H1 (cell line): ENCODE results near the gene C5orf58. TPM values are rescaled to one million over a fixed set of nuclear protein-coding genes. Genes with fewer than 3 reads are reported as not detected.

Experiments used
- CTCF ChIA-PET: fragments of 300-600 bp; sonication (Branson Sonifier 250); formaldehyde crosslinking; loops from one replicate; lab custom pipeline; 2021; ENCODE audit not compliant: partially characterized antibody; lab: Charles Lee
- POLR2A ChIA-PET: fragments of 300-600 bp; sonication (Branson Sonifier 250); formaldehyde crosslinking; loops from one replicate; lab custom pipeline; 2021; ENCODE audit warnings: inconsistent platforms; ENCODE audit not compliant: partially characterized antibody; lab: Charles Lee
- DNase-seq, 2 experiments: peaks; one replicate each; pipeline versions ENCODE4 v3.0.0 to v3.0.0-alpha.2; 2010 to 2022; ENCODE audit warnings: low spot score in 2 of 2, low read depth in 1 of 2, mixed read lengths in 1 of 2
- FAIRE-seq: peaks from 2 replicates; lab custom pipeline; 2011; peaks lifted over from hg19 to GRCh38; lab: Jason Lieb, UNC
- H2AFZ ChIP-seq: 2 replicates; pipeline ENCODE4 v1.8.1; 2012; ENCODE audit warnings: low read length, inconsistent platforms
- H2AK5ac ChIP-seq: 2 replicates; pipeline ENCODE4 v1.6.1; 2013; ENCODE audit warnings: low read depth, low read length
- H2BK120ac ChIP-seq: replicated peaks from 2 replicates; pipeline ENCODE3; 2013; ENCODE audit warnings: low read depth, low read length, inconsistent platforms
- H2BK12ac ChIP-seq: 2 replicates; pipeline ENCODE4 v1.6.1; 2013; ENCODE audit warnings: low read depth, low read length
- H2BK15ac ChIP-seq: 2 replicates; pipeline ENCODE4 v1.6.1; 2013; ENCODE audit warnings: low read length
- H2BK20ac ChIP-seq: 2 replicates; pipeline ENCODE4 v1.6.1; 2013; ENCODE audit warnings: low read length
- H2BK5ac ChIP-seq: 2 replicates; pipeline ENCODE4 v1.6.1; 2013; ENCODE audit warnings: low read depth, low read length
- H3K14ac ChIP-seq: 2 replicates; pipeline ENCODE4 v1.6.1; 2013; ENCODE audit warnings: inconsistent platforms; ENCODE audit not compliant: insufficient read length
- H3K18ac ChIP-seq: 2 replicates; pipeline ENCODE4 v1.6.1; 2013; ENCODE audit warnings: low read length; ENCODE audit errors: extremely low read depth
- H3K23ac ChIP-seq: 2 replicates; pipeline ENCODE4 v1.6.1; 2013; ENCODE audit warnings: inconsistent platforms; ENCODE audit not compliant: insufficient read length
- H3K23me2 ChIP-seq: 2 replicates; pipeline ENCODE4 v1.6.1; 2013; ENCODE audit warnings: low read depth, low read length
- H3K27ac ChIP-seq: 2 replicates; pipeline ENCODE4 v1.6.1; 2011; ENCODE audit warnings: low read depth, low read length, inconsistent platforms
- H3K27me3 ChIP-seq, 4 experiments: replicated peaks in 1 of 4; 1 replicate in 1 of 4; 2 replicates in 3 of 4; pipeline versions ENCODE4 v1.6.1 to v1.8.1; 2011 to 2013; ENCODE audit warnings: low read length in 3 of 4, mild to moderate bottlenecking in 3 of 4, inconsistent platforms in 2 of 4, mixed read lengths in 2 of 4, moderate library complexity in 1 of 4; ENCODE audit not compliant: control insufficient read depth in 3 of 4, insufficient read depth in 3 of 4; ENCODE audit errors: extremely low read depth in 1 of 4
- H3K36me3 ChIP-seq, 4 experiments: 2 replicates each; pipeline versions ENCODE4 v1.6.1 to v1.8.1; 2011 to 2013; ENCODE audit warnings: mild to moderate bottlenecking in 4 of 4, low read length in 3 of 4, moderate library complexity in 2 of 4, control low read depth in 1 of 4, inconsistent platforms in 1 of 4; ENCODE audit not compliant: insufficient read depth in 4 of 4, control insufficient read depth in 2 of 4
- H3K4ac ChIP-seq: replicated peaks from 2 replicates; pipeline ENCODE3; 2013; ENCODE audit warnings: low read length, low read depth, mixed read lengths, inconsistent platforms; ENCODE audit not compliant: insufficient read length
- H3K4me1 ChIP-seq, 4 experiments: replicated peaks in 1 of 4; 1 replicate in 1 of 4; 2 replicates in 3 of 4; pipeline versions ENCODE4 v1.6.1 to v1.8.1; 2011 to 2013; ENCODE audit warnings: low read length in 3 of 4, inconsistent platforms in 2 of 4, mixed read lengths in 1 of 4; ENCODE audit not compliant: insufficient read depth in 4 of 4, control insufficient read depth in 3 of 4
- H3K4me2 ChIP-seq, 2 experiments: 2 replicates each; pipeline versions ENCODE4 v1.6.1 to v1.8.1; 2011 to 2013; ENCODE audit warnings: low read depth in 2 of 2, low read length in 2 of 2, control low read depth in 1 of 2, inconsistent platforms in 1 of 2, mild to moderate bottlenecking in 1 of 2; ENCODE audit not compliant: insufficient read depth in 1 of 2
- H3K4me3 ChIP-seq, 4 experiments: fragments of 200-600, 300-600 bp in 1 of 4; sonication (generic), shearing (Covaris generic), sonication (Bioruptor Twin) in 1 of 4; 2 replicates each; pipeline versions ENCODE4 v1.5.1 to v1.8.1; 2011 to 2016; ENCODE audit warnings: low read length in 4 of 4, low read depth in 3 of 4, control low read depth in 2 of 4, inconsistent platforms in 2 of 4, mild to moderate bottlenecking in 2 of 4, mixed read lengths in 1 of 4, moderate library complexity in 1 of 4; ENCODE audit not compliant: insufficient read depth in 2 of 4; ENCODE audit errors: extremely low read depth in 1 of 4
- H3K56ac ChIP-seq: replicated peaks from 2 replicates; pipeline ENCODE3; 2013; ENCODE audit warnings: low read depth, mild to moderate bottlenecking, mixed read lengths, low read length, inconsistent platforms; ENCODE audit not compliant: insufficient read length
- H3K79me1 ChIP-seq: 2 replicates; pipeline ENCODE4 v1.6.1; 2013; ENCODE audit warnings: low read depth, low read length, control low read depth
- H3K79me2 ChIP-seq, 2 experiments: 2 replicates each; pipeline versions ENCODE4 v1.6.1 to v1.8.1; 2012 to 2013; ENCODE audit warnings: low read length in 2 of 2, mild to moderate bottlenecking in 2 of 2, inconsistent platforms in 1 of 2; ENCODE audit not compliant: insufficient read depth in 2 of 2, control insufficient read depth in 1 of 2
- H3K9ac ChIP-seq, 4 experiments: replicated peaks in 1 of 4; 1 replicate in 1 of 4; 2 replicates in 3 of 4; pipeline versions ENCODE4 v1.6.1 to v1.8.1; 2011 to 2013; ENCODE audit warnings: low read depth in 3 of 4, low read length in 3 of 4, control low read depth in 2 of 4, mild to moderate bottlenecking in 2 of 4, moderate library complexity in 2 of 4, inconsistent platforms in 1 of 4; ENCODE audit errors: extremely low read depth in 1 of 4
- H3K9me3 ChIP-seq, 2 experiments: 2 replicates each; pipeline versions ENCODE4 v1.6.1 to v1.8.1; 2012 to 2013; ENCODE audit warnings: mild to moderate bottlenecking in 2 of 2, moderate library complexity in 2 of 2, control low read depth in 1 of 2, inconsistent platforms in 1 of 2, low read depth in 1 of 2, low read length in 1 of 2, mixed read lengths in 1 of 2; ENCODE audit not compliant: insufficient read depth in 2 of 2
- H4K20me1 ChIP-seq, 2 experiments: replicated peaks in 1 of 2; 2 replicates each; pipeline versions ENCODE3 to v1.8.1; 2011 to 2013; ENCODE audit warnings: inconsistent platforms in 2 of 2, low read length in 2 of 2, mild to moderate bottlenecking in 1 of 2; ENCODE audit not compliant: insufficient read depth in 2 of 2, control insufficient read depth in 1 of 2
- H4K5ac ChIP-seq: 2 replicates; pipeline ENCODE4 v1.6.1; 2013; ENCODE audit warnings: low read length, low read depth, mixed read lengths, inconsistent platforms; ENCODE audit not compliant: insufficient read length
- H4K8ac ChIP-seq: 2 replicates; pipeline ENCODE4 v1.8.0; 2013; ENCODE audit warnings: mild to moderate bottlenecking, moderate library complexity, low read length, inconsistent platforms; ENCODE audit not compliant: insufficient read depth; ENCODE audit errors: extremely low read depth
- H4K91ac ChIP-seq: replicated peaks from 2 replicates; pipeline ENCODE3; 2013; ENCODE audit warnings: low read length, mixed read lengths, inconsistent platforms; ENCODE audit not compliant: insufficient read length
- BRCA1 ChIP-seq: IDR thresholded peaks from 2 replicates; pipeline ENCODE4 v1.6.1; 2012; ENCODE audit warnings: low read depth, low read length, improper control_type of control experiment
- CEBPB ChIP-seq: IDR thresholded peaks from 2 replicates; pipeline ENCODE4 v1.6.1; 2012; ENCODE audit warnings: low read depth, low read length
- WGBS, 2 experiments: shearing (Covaris generic) in 1 of 2; methylation state at CpG; one replicate each; pipeline versions ENCODE4 v1.1.6 to v1.1.7; 2013 to 2015; ENCODE audit warnings: low lambda C conversion rate in 2 of 2, mixed read lengths in 2 of 2, inconsistent platforms in 1 of 2, low coverage in 1 of 2, missing lambda C conversion rate in 1 of 2; ENCODE audit not compliant: insufficient replicate concordance in 2 of 2, insufficient coverage in 1 of 2, insufficient read length in 1 of 2; ENCODE audit errors: extremely low coverage in 1 of 2, missing lambda C conversion rate in 1 of 2; 5-methylcytosine and 5-hydroxymethylcytosine counted together
- polyA plus RNA-seq, 7 experiments: library from polyadenylated mRNA; depleted of rRNA in 3 of 7; stranded (reverse) in 5 of 7; unstranded in 2 of 7; fragments of >200 nt in 5 of 7; fragments of 200-250 nt in 2 of 7; gene quantifications; 1 replicate in 5 of 7; 2 replicates in 1 of 7; 4 replicates in 1 of 7; pipeline versions ENCODE4 v1.2.1 to v1.2.3, GENCODE V29; 2011 to 2013; ENCODE audit warnings: missing spikeins in 2 of 7, mixed read lengths in 2 of 7
- total RNA-seq: library from RNA; stranded (reverse); fragmentation: NEBNext Ultra II Directional; extraction: Animal tissue kit (Norgen Biotek cat#: 25700); gene quantifications from 2 replicates; pipeline ENCODE4 v1.2.1, GENCODE V29; 2021

C5orf58 gene
- total and polyA plus RNA-seq, 2 of the 8 experiments (the other 6 are each of a cell fraction or from before 2014, with no cell fraction given), result 0.24 to 1.6 TPM

DNA sequence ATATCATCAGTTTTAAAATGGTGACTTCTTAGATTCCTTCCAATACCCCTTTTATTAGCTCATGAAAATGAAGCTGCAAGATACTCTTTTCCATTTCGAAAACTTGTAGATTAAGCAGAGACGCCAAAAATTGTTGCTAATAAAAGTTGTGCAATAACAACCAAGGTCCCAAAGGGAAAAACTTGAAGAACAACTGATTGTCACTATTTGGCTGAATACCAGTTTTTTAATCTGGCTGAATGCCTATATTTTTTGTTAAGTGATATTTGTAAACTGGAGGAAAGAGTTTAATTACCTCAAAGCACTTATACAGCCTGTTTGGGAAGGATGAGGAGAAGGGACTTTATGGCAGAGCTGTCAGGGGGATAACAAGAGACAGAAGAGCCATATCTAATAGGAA, 14.6 kb downstream of the C5orf58 start:
- no peak overlapping the region for H2BK12ac ChIP-seq

More for the DNA sequence above, 14.6 kb downstream of the C5orf58 start:
- 96% methylated on average over 2 of the region's 2 CpGs; no CpG with 5 or more reads in 1 of the 2 experiments for WGBS, 2 experiments
- H2BK20ac ChIP-seq, result no peak overlapping the region
- no peak overlapping the region for H3K4me2 ChIP-seq
- TF ChIP-seq CEBPB (0 out of 2 replicates have a peak, but pooled peaks have one; percentile 33), BRCA1 (no peak)
- H4K20me1 ChIP-seq, result no peaks in the 10 kb centered on the region
- FAIRE-seq (no peak), DNase-seq (no peak)
- H3K79me2 ChIP-seq, result no peaks in the 10 kb centered on the region
- H3K4me1 ChIP-seq, result peaks cover 0 to 7% (median 4%) of the 10 kb centered on the region in 4 experiments; a peak in 3 of 7 replicates
- no peak overlapping the region for H3K4ac ChIP-seq
- no peak overlapping the region for H2AK5ac ChIP-seq
- no peak overlapping the region for H3K9ac ChIP-seq
- ChIA-PET CTCF (interaction anchor here (0.7 to 2.9 kb wide), 10 partner anchors 15 to 188 kb away, joined by 3 to 14 read pairs (median 4); partner anchors contain the start of gene C5orf58), POLR2A (interaction anchor here (0.7 kb wide), 1 partner anchor 22 kb away, joined by 3 read pairs; no protein-coding TSS in a partner anchor)
- no peak overlapping the region for H3K4me3 ChIP-seq
- H2BK15ac ChIP-seq, result no peak overlapping the region
- no peak overlapping the region for H2BK120ac ChIP-seq
- no peak overlapping the region for H3K18ac ChIP-seq
- H3K23me2 ChIP-seq, result no peaks in the 10 kb centered on the region
- H3K27me3 ChIP-seq, result no peaks in the 10 kb centered on the region
- no peak overlapping the region for H3K27ac ChIP-seq
- peaks cover 2 to 13% of the 10 kb centered on the region in 2 experiments; a peak in 2 of 4 replicates for H3K9me3 ChIP-seq
- no peaks in the 10 kb centered on the region for H3K79me1 ChIP-seq
- no peaks in the 10 kb centered on the region for H3K36me3 ChIP-seq
- H4K5ac ChIP-seq, result no peak overlapping the region
- H4K8ac ChIP-seq, result no peak overlapping the region
- no peak overlapping the region for H2BK5ac ChIP-seq
- H3K23ac ChIP-seq, result no peak overlapping the region
- no peak overlapping the region for H3K56ac ChIP-seq
- no peak overlapping the region for H2AFZ ChIP-seq
- no peak overlapping the region for H4K91ac ChIP-seq
- H3K14ac ChIP-seq, result no peak overlapping the region
